SK-MEL-5 (cell line): ENCODE measurements around the gene CARS1. TPM values are rescaled to one million over a fixed set of nuclear protein-coding genes. Genes with fewer than 3 reads are reported as not detected.
A peak's percentile ranks its signal among the peaks of the same experiment; 100 is the strongest.

Experiments
- DNase-seq: peaks from one replicate; pipeline ENCODE4 v3.0.0-alpha.2; 2016; ENCODE audit warnings: low read depth, low spot score
- in situ Hi-C: cut with HindIII; loops from 2 replicates; pipeline ENCODE4 v1.10.0; 2016; ENCODE audit warnings: low sequenced_read_pairs, high pct_unique_total_duplicates, low pct_unique_long_range_greater_than_20kb
- total RNA-seq: library from RNA; depleted of rRNA; stranded (reverse); fragments of >200 nt; shearing (Covaris generic); gene quantifications from 2 replicates; pipeline ENCODE4 v1.2.3, GENCODE V29; 2014

Gene CARS1
- total RNA-seq, 1 experiment from 2014 or later: 109 TPM

DNA sequence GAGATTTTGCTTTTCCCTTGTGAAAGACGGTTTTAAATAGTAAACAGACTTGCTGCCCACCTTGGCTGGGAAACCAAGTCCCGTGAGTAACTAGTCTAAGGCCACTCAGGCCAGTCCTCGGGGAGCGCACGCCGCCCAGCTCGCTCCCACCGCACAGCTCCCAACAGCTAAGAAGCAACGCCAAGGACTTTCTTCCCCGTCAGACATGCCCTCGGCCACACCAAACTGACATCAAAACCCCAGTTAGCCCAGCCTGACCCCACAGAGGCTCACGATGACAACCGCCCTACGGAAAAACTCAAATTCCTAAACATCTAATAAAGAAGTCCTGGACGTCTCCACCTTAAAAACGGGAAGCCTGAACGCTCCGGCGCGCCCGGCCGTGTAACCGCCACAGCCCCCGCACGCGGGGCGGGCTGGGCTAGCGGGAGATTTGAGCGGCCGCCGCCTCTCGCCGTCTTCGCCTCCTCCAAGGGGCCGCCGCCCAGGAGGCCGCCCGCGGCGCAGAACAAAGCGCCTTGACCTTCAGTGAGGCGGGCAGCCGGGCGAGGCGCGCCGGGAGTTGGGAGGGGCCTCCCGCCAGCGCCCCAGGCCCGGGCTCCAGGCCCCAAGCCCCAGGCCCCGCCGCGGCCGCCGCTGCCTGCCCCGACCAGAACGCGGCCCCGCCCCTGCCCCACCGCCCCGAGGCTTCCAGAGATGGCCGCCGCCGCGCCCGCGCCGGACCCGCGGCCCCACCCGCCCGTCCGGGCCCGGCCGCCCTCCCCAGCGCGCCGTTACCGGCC is 65.6 kb downstream of the CARS1 start:
- in situ Hi-C loops: no loop called here
- DNase-seq: no peak

DNA sequence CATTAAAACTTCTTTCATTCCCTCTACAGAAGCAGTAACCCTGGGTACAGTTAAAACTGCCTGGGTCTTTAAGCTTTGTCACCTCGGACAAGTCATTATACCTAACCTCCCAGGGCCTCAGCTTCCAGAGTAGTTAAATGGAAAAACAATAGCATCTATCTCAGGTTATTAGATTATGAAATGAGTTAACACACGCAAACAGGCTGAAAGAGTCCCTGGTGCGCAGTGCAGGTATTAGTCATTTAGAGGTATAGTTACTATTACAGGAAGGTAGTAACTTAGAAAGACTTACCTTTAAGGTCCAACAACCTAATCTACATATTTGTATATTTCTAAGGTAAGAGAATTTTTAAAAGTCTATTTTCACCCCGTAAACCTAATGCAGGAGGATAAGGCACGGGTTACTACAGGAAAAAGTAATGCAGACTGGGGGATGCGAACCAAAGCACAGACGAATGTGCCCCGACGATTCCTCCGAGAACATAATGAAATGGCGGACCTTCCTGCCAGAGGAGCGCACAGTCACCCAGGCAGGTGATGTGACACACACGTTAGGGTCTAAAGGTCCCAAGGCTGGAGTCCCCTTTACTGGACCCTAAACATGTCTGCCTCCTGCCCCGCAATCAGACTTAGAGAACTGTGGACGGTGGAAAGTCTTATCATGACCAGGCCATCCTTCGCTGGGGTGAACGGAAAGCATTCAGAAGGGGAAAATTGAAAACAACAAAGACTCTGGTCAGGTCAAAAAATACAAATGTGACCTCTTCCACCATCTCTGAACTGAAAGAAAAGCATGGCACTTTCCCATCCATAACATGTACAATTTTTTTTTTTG is 66.4 kb downstream of the CARS1 start:
- in situ Hi-C loops: no loop called here
- peak; percentile 34 for DNase-seq

DNA sequence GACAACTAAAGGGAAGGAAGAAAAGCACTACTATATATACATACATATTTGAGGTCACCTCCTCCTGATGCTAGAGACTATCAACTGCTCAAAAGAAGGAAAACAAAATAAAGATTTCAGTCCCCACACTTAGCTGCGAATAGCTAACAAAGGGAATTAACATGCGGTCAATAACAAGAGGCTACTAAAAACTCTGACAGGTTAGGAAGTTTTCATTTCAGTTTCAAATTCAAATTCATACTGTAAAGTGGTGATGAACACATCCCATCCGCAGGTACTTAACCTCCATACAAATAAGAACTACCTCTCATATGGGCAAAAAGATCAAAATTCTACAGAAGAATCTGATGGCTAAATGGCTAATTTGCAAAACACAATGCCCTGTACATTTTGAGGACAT is 67.7 kb downstream of the CARS1 start:
- in situ Hi-C loops: no loop called here
- DNase-seq: no peak

DNA sequence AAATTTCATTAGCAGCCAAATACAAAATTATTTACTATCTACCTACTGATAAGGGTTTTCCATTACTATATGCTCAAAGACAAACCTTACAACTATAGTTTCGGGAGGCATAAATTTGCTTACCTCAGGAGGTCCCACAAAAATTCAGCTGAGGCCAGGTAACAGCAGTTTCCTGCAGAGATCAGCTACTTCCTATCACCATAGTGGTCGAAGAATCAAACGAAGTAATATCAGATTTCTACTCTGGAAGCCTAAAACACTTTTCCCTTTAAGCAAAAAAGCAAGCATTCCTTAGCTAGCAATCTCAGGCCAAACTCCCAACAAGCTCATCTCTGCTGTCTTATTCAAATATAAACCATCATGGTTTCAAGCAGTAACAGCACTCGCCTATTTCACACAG is 68.2 kb downstream of the CARS1 start:
- in situ Hi-C loops: no loop called here
- DNase-seq: no peak

DNA sequence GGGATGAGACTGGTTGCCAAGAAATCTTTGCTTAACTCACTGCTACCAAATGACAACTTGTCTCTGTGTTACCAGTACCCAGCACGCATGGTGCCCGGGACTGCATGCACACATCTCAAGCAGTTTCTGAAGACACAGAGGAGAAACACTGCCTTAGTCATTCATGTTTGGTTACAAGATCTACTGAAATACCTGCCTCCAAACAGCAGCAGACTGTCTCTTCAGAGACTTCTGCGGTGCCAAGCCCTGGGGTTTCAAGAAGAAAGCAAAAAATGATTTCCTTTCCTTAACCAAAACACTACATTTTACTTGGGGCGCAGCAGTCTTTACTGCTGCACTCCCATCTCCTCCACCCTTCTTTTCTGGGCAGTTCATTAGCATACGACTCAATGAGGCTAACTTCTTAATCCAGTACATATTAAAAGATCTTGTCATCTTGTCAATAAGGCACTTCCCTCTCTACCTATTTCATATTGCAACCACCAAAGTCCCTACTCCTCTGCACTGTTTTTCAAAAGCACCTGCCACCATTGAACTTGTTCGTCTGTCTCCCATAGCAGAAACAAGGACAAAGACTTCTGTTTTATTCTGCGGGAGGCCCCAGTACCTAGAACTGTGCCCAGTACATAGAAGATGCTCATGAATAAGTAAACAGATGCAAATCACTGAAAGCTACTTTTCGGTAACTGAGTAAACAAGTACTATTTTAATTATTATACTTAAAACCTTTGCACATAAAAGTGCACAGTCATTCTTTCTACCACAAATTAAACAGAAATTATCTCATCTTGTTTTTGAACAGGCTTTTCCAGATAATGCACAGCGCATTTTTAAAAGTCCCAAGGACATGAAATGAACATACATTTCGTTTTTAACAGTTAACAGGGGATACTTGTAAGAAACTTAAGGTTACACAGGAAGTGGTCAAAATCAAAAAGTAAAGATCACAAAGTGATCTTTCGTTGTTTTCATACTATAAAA is 69.1 kb downstream of the CARS1 start:
- DNase-seq: no peak
- in situ Hi-C loops: no loop called here

DNA sequence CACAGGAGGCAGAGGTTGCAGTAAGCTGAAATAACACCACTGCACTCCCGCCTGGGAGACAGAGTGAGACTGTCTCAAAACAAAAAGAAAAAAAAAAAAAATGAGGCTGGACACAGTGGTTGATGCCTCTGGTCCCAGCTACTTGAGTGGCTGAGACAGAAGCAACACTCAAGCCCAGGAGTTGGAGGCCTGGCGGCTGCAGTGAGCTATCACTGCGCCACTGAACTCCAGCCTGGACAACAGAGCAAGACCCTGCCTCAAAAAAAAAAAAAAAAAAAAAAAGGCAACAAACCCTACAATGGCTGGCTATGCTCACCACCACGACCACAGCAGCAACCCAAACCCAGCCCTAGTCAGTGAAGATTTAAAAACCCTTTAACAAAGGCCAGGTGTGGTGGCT is 73.3 kb downstream of the CARS1 start:
- in situ Hi-C loops: no loop called here

DNA sequence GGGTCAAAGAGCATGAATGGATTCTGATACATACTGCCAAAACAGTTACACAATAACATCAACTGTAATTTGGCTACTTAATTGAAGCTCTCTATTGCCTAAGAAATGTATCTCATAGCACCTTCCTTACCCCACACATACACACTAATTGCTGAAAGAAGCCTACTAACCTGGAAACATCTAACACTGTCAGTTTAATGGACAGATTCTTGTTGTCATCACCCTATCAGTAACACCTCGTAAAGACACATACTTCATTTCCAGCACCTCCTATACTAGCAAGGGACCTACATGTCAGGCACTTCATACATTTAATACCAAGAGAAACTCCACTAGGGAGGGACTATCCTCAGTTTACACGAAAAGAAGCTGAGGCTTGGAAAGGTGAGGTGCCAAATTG is 75.0 kb downstream of the CARS1 start:
- no peak for DNase-seq
- in situ Hi-C loops: no loop called here

More for the DNA sequence above, 73.3 kb downstream of the CARS1 start:
- no peak for DNase-seq

DNA sequence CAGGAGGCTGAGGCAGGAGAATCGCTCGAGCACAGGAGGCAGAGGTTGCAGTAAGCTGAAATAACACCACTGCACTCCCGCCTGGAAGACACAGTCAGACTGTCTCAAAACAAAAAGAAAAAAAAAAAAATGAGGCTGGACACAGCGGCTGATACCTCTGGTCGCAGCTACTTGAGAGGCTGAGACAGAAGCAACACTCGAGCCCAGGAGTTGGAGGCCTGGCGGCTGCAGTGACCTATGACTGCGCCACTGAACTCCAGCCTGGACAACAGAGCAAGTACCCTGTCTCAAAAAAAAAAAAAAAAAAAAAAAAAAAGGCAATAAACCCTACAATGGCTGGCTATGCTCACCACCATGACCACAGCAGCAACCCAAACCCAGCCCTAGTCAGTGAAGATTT is 76.1 kb downstream of the CARS1 start:
- in situ Hi-C loops: no loop called here

DNA sequence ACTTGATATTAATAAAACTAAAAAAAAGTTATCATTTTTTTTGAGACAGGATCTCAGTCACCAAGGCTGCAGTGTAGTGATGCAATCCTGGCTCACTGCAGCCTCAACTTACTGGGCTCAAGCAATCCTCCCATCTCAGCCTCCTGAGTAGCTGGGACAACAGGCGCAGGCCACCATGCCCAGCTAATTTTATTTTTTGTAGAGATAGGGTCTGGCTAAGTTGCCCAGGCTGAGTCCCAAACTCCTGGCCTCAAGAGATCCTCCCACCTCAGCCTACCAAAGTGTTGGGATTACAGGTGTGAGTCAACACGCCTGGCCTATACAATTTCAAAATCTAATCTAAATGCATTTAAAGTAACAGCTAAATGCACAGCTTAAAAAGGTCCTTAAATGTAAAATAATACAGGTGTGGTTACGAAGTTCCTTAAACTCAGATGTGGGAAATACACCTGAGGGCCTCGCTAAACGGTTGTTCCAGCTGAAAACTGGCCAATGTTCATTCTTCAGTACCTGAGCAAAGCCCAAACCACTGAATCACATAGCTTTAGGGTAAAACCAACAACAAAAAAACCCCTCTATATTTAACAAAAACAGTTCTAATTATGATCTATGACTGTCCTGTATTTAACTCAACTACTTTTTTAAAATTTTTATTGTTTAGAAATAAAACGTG is 76.9 kb downstream of the CARS1 start:
- in situ Hi-C loops: no loop called here
- DNase-seq: no peak

More for the DNA sequence above, 76.1 kb downstream of the CARS1 start:
- no peak for DNase-seq

DNA sequence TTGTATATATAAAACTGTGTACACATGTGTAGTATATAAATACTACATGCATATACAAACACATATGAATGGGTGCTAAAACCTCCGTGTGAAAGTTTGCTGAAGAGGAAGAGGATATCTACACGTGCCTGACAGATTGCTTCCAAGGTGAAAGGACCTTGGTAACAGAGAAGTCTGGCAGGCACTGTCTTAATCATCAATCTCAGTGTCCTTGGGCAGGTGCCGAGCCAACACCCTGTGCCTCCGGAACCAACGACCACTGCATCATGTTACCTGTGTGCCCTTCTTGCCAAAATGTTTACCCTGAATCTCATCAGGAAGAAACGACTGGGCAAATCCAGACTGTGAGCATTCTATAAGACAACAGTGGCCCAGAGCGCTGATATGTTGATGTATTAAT is 80.1 kb downstream of the CARS1 start:
- in situ Hi-C loops: no loop called here

DNA sequence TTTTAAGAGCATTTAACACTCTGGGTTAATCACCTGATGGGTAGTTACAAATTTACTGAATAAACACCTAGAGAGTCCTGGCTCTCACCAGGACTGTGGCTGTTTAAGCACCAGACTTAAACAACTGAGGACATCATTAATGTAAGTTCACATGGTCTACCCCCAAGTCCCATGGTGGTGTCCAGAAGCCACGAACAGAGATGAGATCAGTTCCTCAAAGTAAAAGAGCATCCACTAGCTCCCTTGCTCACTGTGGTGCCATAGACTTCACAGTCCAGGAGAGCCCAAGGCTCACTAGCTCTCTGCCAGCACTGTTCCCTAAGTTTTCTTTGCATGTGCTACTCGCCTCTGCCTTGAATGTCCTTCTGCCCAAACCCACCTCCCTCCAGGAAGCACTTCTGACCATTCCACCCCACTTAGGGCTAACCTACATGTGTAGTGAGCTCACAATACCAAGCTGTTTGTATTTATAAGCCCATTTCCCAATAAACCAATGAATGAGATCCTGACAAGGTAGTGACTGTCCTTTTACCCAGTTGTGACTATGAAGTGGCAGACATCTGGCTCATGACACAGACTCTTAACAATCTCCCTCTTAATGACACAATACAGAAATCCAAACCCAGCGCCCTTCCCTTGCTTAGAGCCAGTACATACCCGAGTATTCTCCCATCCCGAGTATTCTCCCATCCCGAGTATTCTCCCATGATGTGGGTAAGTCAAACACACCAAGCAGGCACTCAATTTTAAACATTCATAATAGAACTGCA is 80.7 kb downstream of the CARS1 start:
- in situ Hi-C loops: no loop called here
- no peak for DNase-seq

More for the DNA sequence above, 80.1 kb downstream of the CARS1 start:
- DNase-seq: no peak

DNA sequence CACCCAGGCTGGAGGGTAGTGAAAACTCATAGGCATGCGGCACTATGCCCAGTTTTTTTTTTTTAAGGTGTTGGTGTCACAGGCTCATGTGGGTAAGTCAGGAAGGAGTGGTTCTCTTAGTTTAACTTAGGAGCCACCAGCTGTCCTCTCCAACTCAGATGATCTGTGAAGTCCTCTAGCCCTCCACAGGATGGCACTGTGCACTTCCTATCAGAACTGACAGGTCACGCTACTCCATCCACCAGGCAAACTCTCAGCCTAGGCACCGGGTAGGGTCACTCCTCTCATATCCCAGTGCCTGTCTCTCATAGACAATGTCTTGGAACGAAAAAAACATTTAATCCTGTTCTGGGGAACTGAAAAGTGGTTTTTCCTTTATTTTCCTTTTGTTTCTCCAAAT is 81.6 kb downstream of the CARS1 start:
- peak; percentile 80 for DNase-seq
- in situ Hi-C loops: no loop called here

DNA sequence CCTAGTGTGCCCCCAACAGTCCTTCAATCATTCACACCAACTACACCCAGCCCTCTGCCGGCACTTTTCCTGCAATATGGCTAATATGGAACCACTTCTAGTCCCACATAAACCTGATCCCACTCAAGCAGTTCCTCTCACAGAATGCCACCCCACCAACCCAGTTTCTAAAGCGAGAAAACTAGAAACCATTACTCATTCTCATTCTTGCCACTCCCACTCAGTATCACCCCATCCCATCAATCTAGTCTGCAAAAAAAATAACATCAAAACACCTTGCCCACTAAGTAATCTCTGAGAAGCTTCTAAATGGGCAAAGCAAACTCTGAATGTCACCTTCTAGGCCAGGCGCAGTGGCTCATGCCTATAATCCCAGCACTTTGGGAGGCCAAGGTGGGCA is 83.0 kb downstream of the CARS1 start:
- no peak for DNase-seq
- in situ Hi-C loops: no loop called here

DNA sequence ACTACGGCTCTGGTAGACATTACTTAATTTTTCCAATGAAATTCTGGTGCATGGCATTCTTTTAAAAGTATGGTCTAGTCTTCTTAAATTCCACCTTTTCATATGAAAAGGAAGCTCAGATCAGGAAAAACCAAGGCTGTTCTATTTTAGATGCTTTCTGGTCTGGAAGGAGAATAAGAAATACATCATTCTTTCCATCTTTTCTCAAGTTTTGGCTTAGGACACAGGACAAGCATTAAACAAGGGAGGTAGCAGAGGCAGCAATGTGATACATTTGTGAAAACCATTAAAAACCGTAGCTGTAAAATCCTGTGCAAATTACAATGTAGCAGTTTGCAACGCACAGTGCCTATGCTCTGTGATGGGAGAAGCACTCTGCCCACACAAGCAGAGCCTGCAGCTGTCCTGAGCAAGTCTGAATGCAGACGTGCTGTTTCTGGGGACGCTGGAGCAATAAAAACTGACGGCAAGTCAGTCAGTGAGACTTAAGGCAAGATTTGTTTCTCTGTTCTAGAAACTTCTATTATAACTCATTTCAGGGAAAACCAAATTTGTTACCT is 88.8 kb downstream of the CARS1 start:
- no peak for DNase-seq
- in situ Hi-C loops: no loop called here

DNA sequence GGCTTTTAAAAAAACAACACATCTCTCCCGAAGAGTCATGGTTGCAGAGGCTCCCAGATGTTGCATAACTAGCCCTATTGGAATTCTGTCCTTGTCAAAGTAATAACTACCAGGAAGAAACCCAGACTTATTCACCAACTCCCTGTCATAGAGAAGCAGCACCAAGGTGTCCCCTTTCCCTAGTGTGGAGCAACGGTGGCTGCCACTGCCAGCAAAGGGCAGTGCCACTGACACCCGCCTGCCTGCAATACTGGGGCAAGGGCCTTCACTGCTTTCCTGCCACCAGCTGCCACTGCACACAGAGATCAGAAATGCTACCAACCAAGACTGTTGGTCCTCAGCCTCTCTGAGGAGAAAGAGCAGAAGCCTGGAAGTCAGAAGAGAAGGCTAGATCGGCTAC is 92.4 kb downstream of the CARS1 start:
- DNase-seq: no peak
- in situ Hi-C loops: no loop called here

DNA sequence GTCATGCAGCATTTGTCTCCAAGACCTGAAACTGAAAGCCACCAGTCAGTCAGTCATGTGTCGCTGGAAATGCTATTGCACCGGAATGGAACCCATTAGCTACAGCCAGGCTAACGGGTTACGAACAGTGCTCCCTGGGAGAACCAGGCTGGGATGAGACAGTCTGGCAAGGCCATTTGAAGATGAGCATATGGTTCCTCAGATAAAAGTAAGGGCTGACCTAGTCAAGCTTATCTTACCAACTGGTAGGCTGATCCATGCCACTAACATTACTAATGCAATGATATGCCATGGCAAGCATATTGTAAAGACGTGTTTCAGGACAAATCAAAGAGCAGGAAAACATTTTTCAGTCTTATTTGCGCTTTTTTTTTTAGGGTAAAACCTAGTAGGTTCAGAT is 93.5 kb downstream of the CARS1 start:
- in situ Hi-C loops: no loop called here
- no peak for DNase-seq
